HL-60 (cell line): ENCODE measurements around the gene ATPAF1.

Experiments used
- CTCF ChIP-seq: IDR thresholded peaks from one replicate; pipeline ENCODE4 v1.5.1; 2011; ENCODE audit warnings: low read length, control low read depth, inconsistent platforms; ENCODE audit not compliant: insufficient read depth
- GABPA ChIP-seq: IDR thresholded peaks from 2 replicates; pipeline ENCODE4 v1.6.1; 2012; ENCODE audit warnings: low read depth
- POLR2AphosphoS5 ChIP-seq: IDR thresholded peaks from 2 replicates; pipeline ENCODE4 v1.6.1; 2012; ENCODE audit warnings: low read depth
- REST ChIP-seq: IDR thresholded peaks from 2 replicates; pipeline ENCODE4 v1.6.1; 2012; ENCODE audit warnings: low read depth; ENCODE audit not compliant: insufficient replicate concordance
- SPI1 ChIP-seq: IDR thresholded peaks from 2 replicates; pipeline ENCODE4 v1.6.1; 2012; ENCODE audit warnings: low read depth, mild to moderate bottlenecking, borderline replicate concordance

- TF ChIP-seq REST = no peak
- TF ChIP-seq CTCF = no peak
- no peak for TF ChIP-seq POLR2AphosphoS5
- TF ChIP-seq SPI1 = no peak
- TF ChIP-seq GABPA = no peak
These were observed 22.3 kb downstream of the ATPAF1 start for GRCh38 chr1:46645815-46646214.
